Sigmoid colon (tissue), 3 donors: ENCODE results near the gene GNAT1.

Experiments used
- POLR2A ChIP-seq, 2 donors: fragments of 450-650 bp; IDR thresholded peaks; one replicate each; pipeline ENCODE4 v1.6.1; 2016; ENCODE audit warnings: antibody characterized with exemption in 2 of 2, mild to moderate bottlenecking in 2 of 2, moderate library complexity in 2 of 2
- TF ChIP-seq, protein P1 (sequence below), 4 experiments: fragments of 450-650 bp in 3 of 4; fragments of 200-600 bp in 1 of 4; IDR thresholded peaks; one replicate each; pipeline ENCODE4 v1.5.1; 2016 to 2019; ENCODE audit warnings: antibody characterized with exemption in 4 of 4, mild to moderate bottlenecking in 3 of 4, moderate library complexity in 2 of 4

DNA sequence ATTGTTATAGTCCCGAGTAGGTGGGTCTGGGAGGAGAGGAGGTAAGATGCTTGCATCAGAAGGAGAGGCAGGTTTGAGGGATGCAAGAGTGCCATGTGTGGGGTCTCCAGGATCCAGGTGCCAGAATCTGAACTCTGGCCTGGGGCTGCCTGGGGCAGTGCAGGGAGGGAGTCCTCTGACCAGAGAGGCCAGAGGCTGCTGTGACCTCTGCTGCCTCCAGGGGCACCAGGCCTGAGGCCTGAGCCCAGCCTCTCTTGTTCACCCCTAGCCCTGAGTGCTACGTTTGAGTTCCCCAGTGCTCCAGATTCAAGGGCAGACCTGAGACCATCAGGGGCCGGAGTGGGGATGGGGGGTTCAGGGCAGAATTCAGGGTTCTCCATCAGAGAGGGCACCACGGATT is 21.1 kb downstream of the GNAT1 start:
- TF ChIP-seq, protein P1, sequence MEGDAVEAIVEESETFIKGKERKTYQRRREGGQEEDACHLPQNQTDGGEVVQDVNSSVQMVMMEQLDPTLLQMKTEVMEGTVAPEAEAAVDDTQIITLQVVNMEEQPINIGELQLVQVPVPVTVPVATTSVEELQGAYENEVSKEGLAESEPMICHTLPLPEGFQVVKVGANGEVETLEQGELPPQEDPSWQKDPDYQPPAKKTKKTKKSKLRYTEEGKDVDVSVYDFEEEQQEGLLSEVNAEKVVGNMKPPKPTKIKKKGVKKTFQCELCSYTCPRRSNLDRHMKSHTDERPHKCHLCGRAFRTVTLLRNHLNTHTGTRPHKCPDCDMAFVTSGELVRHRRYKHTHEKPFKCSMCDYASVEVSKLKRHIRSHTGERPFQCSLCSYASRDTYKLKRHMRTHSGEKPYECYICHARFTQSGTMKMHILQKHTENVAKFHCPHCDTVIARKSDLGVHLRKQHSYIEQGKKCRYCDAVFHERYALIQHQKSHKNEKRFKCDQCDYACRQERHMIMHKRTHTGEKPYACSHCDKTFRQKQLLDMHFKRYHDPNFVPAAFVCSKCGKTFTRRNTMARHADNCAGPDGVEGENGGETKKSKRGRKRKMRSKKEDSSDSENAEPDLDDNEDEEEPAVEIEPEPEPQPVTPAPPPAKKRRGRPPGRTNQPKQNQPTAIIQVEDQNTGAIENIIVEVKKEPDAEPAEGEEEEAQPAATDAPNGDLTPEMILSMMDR (IDR thresholded peaks at IDR 0.05), result no peak
- TF ChIP-seq POLR2A (IDR thresholded peaks at IDR 0.05), result no peak
